Activated CD8-positive, alpha-beta T cell treated with anti-CD3 and anti-CD28 coated beads for 36 hours (primary cell): ENCODE data around the gene CASKIN2. TPM values are rescaled to one million over a fixed set of nuclear protein-coding genes. Genes with fewer than 3 reads are reported as not detected.
"Not testable (repeated sequence)": the region's sequence is repeated elsewhere in the genome, so short reads cannot be mapped to it uniquely, and the experiment has no call there.

Source experiments
- ATAC-seq: fragments of 200-7000 bp; cut with Tn5 transposase; one replicate; pipeline ENCODE4 v1.10.0; 2021; ENCODE audit warnings: mild to moderate bottlenecking, moderate library complexity
- CTCF ChIA-PET: fragments of 350-600 bp; sonication (Branson Sonifier 250); formaldehyde crosslinking; loops from one replicate; lab custom pipeline; 2021; ENCODE audit warnings: antibody characterized with exemption; lab: Charles Lee
- POLR2A ChIA-PET: fragments of 350-600 bp; sonication (Branson Sonifier 250); formaldehyde crosslinking; loops from one replicate; lab custom pipeline; 2021; ENCODE audit warnings: antibody characterized with exemption; lab: Charles Lee
- DNase-seq: peaks from one replicate; pipeline ENCODE4 v3.0.0-alpha.2; 2020
- H3K27ac Mint-ChIP-seq: one replicate; pipeline ENCODE4 v1.8.0; 2021; ENCODE audit warnings: mild to moderate bottlenecking, mixed read lengths
- H3K27me3 Mint-ChIP-seq: one replicate; pipeline ENCODE4 v1.8.0; 2021; ENCODE audit warnings: mixed read lengths
- H3K36me3 Mint-ChIP-seq: one replicate; pipeline ENCODE4 v1.8.0; 2021; ENCODE audit warnings: low read depth, mixed read lengths
- H3K4me1 Mint-ChIP-seq: one replicate; pipeline ENCODE4 v1.8.0; 2021; ENCODE audit warnings: low read depth, mixed read lengths
- H3K4me3 Mint-ChIP-seq: one replicate; pipeline ENCODE4 v1.8.0; 2021; ENCODE audit warnings: mild to moderate bottlenecking, moderate library complexity, mixed read lengths
- H3K9me3 Mint-ChIP-seq: one replicate; pipeline ENCODE4 v1.8.0; 2021; ENCODE audit warnings: mixed read lengths
- intact Hi-C: fragments of 100-400 bp; cut with micrococcal nuclease; formaldehyde crosslinking; loops from one replicate; pipeline ENCODE4 v1.10.0; 2022
- total RNA-seq, 2 experiments: library from RNA; stranded (reverse); gene quantifications; one replicate each; pipeline ENCODE4 v1.2.3, GENCODE V29; 2021
- TF ChIP-seq, protein P1 (sequence below): fragments of 200-600 bp; IDR thresholded peaks from one replicate; pipeline ENCODE4 v1.8.0; 2022; ENCODE audit warnings: antibody characterized with exemption, mild to moderate bottlenecking

CASKIN2 gene
- total RNA-seq, 2 experiments from 2014 or later, result 2.2 to 2.5 TPM

DNA sequence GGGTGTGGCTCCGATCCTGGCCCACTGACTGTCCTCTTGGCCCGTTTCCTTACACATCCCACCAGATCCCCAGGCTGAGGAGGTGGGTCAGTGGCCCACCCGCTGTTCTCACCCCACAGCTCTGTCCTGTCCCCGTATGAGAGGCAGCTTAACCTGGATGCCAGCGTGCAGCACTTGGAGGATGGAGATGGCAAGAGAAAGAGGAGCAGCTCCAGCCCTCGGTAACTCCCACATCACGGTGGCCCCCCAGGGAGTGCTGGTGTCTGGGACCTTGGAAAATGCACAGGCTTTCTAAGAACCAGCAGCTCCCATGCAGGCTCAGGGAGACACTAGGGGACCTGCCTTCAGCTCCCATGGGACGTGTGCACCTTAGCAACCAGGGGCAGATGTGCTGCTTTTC is 6.0 kb upstream of the CASKIN2 start:
- Mint-ChIP-seq H3K4me3 (no peak overlapping the region), H3K36me3 (peaks cover 36% of the 10 kb centered on the region), H3K9me3 (no peaks in the 10 kb centered on the region), H3K27me3 (peaks cover under 1% of the 10 kb centered on the region), H3K4me1 (peaks cover 26% of the 10 kb centered on the region), H3K27ac (no peak overlapping the region)
- ChIA-PET POLR2A (interaction anchor here (1.0 kb wide), 1 partner anchor 104 kb away, joined by 3 read pairs; no protein-coding TSS in a partner anchor), CTCF (interaction anchor here (0.8 kb wide), 1 partner anchor 232 kb away, joined by 3 read pairs; the partner anchor contains the start of gene SLC25A19)
- intact Hi-C loops, result loop anchor here (10.0 kb wide), 1 partner anchor 64 kb away; the partner anchor contains the start of gene MYO15B
- no peak for ATAC-seq
- TF ChIP-seq, protein P1, sequence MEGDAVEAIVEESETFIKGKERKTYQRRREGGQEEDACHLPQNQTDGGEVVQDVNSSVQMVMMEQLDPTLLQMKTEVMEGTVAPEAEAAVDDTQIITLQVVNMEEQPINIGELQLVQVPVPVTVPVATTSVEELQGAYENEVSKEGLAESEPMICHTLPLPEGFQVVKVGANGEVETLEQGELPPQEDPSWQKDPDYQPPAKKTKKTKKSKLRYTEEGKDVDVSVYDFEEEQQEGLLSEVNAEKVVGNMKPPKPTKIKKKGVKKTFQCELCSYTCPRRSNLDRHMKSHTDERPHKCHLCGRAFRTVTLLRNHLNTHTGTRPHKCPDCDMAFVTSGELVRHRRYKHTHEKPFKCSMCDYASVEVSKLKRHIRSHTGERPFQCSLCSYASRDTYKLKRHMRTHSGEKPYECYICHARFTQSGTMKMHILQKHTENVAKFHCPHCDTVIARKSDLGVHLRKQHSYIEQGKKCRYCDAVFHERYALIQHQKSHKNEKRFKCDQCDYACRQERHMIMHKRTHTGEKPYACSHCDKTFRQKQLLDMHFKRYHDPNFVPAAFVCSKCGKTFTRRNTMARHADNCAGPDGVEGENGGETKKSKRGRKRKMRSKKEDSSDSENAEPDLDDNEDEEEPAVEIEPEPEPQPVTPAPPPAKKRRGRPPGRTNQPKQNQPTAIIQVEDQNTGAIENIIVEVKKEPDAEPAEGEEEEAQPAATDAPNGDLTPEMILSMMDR, result no peak
- no peak for DNase-seq

DNA sequence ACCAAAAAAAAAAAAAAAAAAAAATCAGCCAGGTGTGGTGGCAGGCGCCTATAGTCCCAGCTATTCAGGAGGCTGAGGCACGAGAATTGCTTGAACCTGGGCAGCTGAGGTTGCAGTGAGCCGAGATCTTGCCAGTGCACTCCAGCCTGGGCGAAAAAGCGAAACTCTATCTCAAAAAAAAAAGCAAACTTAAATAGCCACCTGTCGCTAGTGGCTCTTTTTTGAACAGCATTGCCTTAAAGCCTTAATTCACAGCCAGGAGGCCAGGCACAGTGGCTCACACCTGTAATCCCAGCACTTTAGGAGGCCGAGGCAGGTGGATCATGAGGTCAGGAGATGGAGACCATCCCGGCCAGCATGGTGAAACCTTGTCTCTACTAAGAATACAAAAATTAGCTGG is 5.1 kb upstream of the CASKIN2 start:
- DNase-seq, H3K27me3 Mint-ChIP-seq, H3K27ac Mint-ChIP-seq, H3K4me3 Mint-ChIP-seq, H3K9me3 Mint-ChIP-seq, ATAC-seq: not testable (repeated sequence)
- CTCF ChIA-PET, result interaction anchor here (1.4 kb wide), 1 partner anchor 16 kb away, joined by 4 read pairs; no protein-coding TSS in a partner anchor
- H3K4me1 Mint-ChIP-seq, result peaks cover 25% of the 10 kb centered on the region
- H3K36me3 Mint-ChIP-seq, result peaks cover 36% of the 10 kb centered on the region
- POLR2A ChIA-PET, result interaction anchor here (1.0 kb wide), 2 partner anchors 64 to 105 kb away, joined by 3 read pairs; partner anchors contain the start of gene TMEM94
- intact Hi-C loops, result loop anchor here (10.0 kb wide), 1 partner anchor 64 kb away; the partner anchor contains the start of gene MYO15B

DNA sequence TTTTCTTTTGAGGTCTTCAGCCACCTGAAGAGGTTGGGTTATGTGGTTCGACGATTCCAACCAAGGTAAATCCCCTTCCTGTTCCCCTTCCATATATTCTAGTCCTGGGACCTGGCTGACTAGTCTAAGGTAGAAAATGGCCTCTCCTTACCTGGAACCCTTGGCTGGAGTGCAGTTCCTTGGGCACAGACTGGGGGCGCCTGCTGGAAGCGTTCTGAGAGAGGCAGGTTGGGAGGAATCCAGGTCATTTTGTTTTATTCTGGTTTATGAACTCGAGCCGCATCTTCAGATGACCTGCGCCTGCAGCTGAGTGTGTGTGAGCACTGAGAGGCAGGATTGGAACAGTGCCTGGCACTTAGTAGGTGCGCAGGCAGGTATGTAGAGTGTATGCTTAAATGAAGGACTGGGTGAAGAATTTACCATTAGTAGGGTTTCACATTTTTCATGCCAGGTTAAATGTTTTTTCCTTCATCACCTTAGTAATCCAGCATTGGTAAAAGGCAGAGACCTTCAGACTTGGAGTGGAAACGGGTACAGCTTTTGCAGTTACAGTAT is 3.7 kb upstream of the CASKIN2 start:
- H3K36me3 Mint-ChIP-seq, result peaks cover 36% of the 10 kb centered on the region
- H3K4me1 Mint-ChIP-seq, result peaks cover 25% of the 10 kb centered on the region
- DNase-seq (no peak), ATAC-seq (no peak)
- POLR2A ChIA-PET, result interaction anchor here (0.6 to 2.2 kb wide), 5 partner anchors 8 to 422 kb away, joined by 3 to 8 read pairs (median 3); partner anchors contain the start of gene MIF4GD
- H3K4me3 Mint-ChIP-seq, result no peak overlapping the region
- peak overlapping the region; percentile 78 for H3K27ac Mint-ChIP-seq
- TF ChIP-seq, protein P1, result no peak
- intact Hi-C loops, result loop anchor here (5.0 kb wide), 1 partner anchor 92 kb away; no protein-coding TSS in a partner anchor
- H3K9me3 Mint-ChIP-seq, result no peaks in the 10 kb centered on the region
- CTCF ChIA-PET, result interaction anchor here (1.1 to 4.3 kb wide), 3 partner anchors 15 to 69 kb away, joined by 3 to 17 read pairs (median 4); partner anchors contain the start of gene MYO15B
- H3K27me3 Mint-ChIP-seq, result no peaks in the 10 kb centered on the region

DNA sequence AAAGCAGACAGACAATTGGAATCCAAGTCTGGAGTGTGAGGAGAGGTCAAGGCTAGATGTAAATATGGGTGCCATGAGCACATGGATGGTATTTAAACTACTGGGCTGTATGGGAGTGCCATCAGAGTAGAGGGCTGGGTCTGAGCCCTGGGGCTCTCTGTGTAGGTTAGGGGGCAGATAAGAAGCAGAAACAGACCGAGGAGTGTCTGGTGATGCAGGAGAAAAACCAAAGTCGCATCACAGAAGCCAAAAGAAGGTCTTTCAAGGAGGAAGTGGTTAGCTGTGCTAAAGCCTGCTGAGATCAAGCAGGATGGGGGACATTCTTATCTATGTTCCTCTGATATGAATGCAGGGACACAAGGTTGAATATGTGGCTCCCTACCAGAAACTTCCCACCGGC is 2.9 kb upstream of the CASKIN2 start:
- ATAC-seq (peak; percentile 41), DNase-seq (peak; percentile 65)
- H3K9me3 Mint-ChIP-seq, result no peaks in the 10 kb centered on the region
- H3K36me3 Mint-ChIP-seq, result peaks cover 30% of the 10 kb centered on the region
- TF ChIP-seq, protein P1, result no peak
- H3K27me3 Mint-ChIP-seq, result no peaks in the 10 kb centered on the region
- H3K4me3 Mint-ChIP-seq, result peak overlapping the region; percentile 90
- CTCF ChIA-PET, result interaction anchor here (1.1 to 4.3 kb wide), 3 partner anchors 14 to 88 kb away, joined by 3 to 17 read pairs (median 3); partner anchors contain the start of gene MYO15B
- H3K27ac Mint-ChIP-seq, result peak overlapping the region; percentile 78
- peaks cover 28% of the 10 kb centered on the region for H3K4me1 Mint-ChIP-seq
- POLR2A ChIA-PET, result interaction anchor here (0.6 to 2.2 kb wide), 5 partner anchors 9 to 423 kb away, joined by 3 to 8 read pairs (median 3); partner anchors contain the start of gene MIF4GD
- intact Hi-C loops, result loop anchor here (5.0 kb wide), 1 partner anchor 91 kb away; no protein-coding TSS in a partner anchor

DNA sequence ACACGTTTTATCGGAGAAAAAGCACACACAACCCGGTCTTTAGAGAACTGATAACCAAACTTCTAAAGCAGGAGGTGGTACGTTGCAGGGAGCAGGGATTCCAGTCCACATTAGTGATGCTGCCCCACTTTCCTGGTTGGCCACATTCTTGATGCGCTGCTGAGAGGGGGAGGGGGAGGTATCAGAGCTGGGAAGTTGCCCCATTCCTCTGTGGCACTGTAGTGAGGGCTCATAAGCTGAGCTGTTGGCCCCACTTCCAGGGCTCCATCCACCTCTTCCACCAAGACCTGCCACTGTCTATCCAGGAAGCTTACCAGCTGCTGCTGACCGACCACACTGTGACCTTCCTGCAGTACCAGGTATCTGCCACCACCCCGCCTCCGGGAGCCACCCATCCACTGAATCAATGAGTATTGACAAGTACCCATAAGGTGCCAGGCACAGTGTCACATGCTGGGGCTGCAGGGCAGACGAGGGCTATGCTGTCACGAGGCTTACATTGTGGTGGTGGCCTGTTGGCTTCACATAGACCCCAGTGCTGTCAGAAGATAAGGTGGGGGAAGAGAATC is 2.0 kb upstream of the CASKIN2 start:
- H3K4me1 Mint-ChIP-seq, result peaks cover 28% of the 10 kb centered on the region
- peak; percentile 66 for DNase-seq
- H3K36me3 Mint-ChIP-seq, result peaks cover 28% of the 10 kb centered on the region
- ChIA-PET CTCF (interaction anchor here (0.8 to 4.3 kb wide), 12 partner anchors 8 to 113 kb away, joined by 3 to 25 read pairs (median 4); partner anchors contain the start of genes LLGL2, MYO15B and TMEM94), POLR2A (interaction anchor here (1.0 to 2.2 kb wide), 10 partner anchors 8 to 259 kb away, joined by 3 to 12 read pairs (median 5); partner anchors contain the start of genes LLGL2 and MIF4GD)
- peak overlapping the region; percentile 78 for H3K27ac Mint-ChIP-seq
- H3K9me3 Mint-ChIP-seq, result no peaks in the 10 kb centered on the region
- H3K4me3 Mint-ChIP-seq, result peak overlapping the region; percentile 90
- TF ChIP-seq, protein P1, result no peak
- no peaks in the 10 kb centered on the region for H3K27me3 Mint-ChIP-seq
- intact Hi-C loops, result loop anchor here (5.0 kb wide), 1 partner anchor 90 kb away; no protein-coding TSS in a partner anchor
- no peak for ATAC-seq
